GM15510 (cell line): Measurements from ENCODE around the gene VPS41.

Experiments used
- POLR2A ChIP-seq: IDR thresholded peaks from 3 replicates; pipeline ENCODE4 v1.6.1; 2011; ENCODE audit warnings: borderline replicate concordance; ENCODE audit not compliant: insufficient read length; ENCODE audit errors: extremely low read depth

VPS41 gene

DNA sequence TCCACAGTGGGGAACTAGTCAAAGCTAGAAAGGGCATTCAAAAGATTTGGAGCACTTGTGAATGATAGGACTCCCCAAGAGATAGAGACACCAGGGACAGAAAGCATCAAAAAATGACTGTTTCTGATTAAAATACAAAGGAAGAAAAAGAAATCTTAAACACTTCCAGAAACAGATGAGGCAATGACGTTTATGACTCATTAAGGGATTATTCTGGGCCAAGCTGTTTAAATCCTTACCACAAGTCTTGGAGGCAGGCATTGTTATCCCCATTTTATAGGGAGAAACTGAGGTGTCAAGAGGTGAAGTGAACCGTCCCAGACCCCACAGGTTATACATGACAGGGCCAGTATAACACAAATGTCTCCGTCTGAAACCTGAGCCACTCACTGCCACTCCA lies 209.5 kb downstream of the VPS41 start:
- no peak for TF ChIP-seq POLR2A

GRCh38 chr7:38694326-38694725 lies 214.7 kb downstream of the VPS41 start:
- no peak for TF ChIP-seq POLR2A

GRCh38 chr7:38686888-38687287 lies 222.1 kb downstream of the VPS41 start:
- no peak for TF ChIP-seq POLR2A

DNA sequence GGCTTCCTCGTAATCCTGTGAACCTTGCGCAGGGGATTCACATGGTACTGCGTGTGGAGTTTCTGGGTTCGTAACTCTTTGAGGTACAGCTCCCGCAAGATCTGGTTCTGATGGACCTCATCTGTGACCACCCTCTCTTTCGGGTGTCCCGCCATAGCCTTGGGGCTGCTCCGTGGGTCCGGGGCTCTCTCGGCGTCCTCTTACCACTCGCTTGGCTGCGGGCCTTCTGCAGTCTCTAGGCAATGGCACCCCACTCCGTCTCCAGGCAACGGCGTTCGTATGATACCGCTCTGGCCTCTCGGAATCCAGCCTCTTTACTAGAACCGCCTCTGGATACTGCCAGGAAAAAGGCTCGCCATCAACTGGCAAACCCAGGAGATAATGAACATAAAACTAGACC lies 223.1 kb downstream of the VPS41 start:
- TF ChIP-seq POLR2A, result no peak

DNA sequence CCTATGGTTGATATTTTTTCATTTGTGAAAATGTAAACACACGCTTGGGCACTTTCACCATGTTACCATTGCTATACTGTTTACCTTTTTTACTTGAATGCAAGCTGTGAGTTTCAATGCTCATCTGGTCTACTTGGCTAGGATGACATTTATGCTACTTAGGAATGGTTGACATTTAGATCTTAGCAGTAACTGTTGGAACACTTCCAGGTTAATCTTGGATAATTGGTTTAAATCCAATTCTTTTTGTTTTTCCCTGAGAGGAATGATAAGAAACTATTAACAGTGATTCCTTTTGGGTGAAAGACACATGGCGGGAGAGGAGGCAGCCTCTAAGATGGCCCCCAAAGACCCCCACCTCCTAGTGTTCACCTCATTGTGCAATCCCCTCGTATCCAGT lies 226.4 kb downstream of the VPS41 start:
- TF ChIP-seq POLR2A, result no peak

- no peak for TF ChIP-seq POLR2A
Measured at GRCh38 chr7:38681882-38682281, 227.1 kb downstream of the VPS41 start.

- no peak for TF ChIP-seq POLR2A
Measured at GRCh38 chr7:38679419-38679818, 229.6 kb downstream of the VPS41 start.

GRCh38 chr7:38678698-38679054 lies 230.3 kb downstream of the VPS41 start:
- TF ChIP-seq POLR2A, result no peak

- no peak for TF ChIP-seq POLR2A
Measured at GRCh38 chr7:38677981-38678697, 230.9 kb downstream of the VPS41 start.

GRCh38 chr7:38675494-38676106 lies 233.4 kb downstream of the VPS41 start:
- TF ChIP-seq POLR2A, result no peak

DNA sequence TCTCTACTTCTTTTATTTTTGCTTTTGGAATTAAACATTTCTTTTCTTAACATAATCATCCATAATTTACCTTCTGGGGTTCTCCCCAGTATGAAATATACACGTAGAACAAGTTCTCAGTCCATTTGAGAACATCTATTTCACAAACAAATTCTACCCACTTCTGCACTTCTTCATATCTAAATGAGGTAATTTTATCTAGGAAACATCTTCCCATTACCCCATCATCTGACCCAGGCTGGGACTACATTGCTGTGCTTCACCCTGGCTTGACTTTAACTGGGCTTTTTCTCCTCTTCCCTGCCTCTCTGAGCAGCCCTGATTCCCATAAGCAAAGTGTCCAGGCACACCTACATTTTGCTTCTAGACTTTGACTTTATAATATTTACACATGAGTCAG lies 234.5 kb downstream of the VPS41 start:
- no peak for TF ChIP-seq POLR2A

- TF ChIP-seq POLR2A, result no peak
Measured at GRCh38 chr7:38673795-38674194, 235.2 kb downstream of the VPS41 start.
